ENCODE measurements around the gene ERAP2.

GRCh38 chr5:96968074-96968473 is 91.8 kb downstream of the ERAP2 start:
- TF ChIP-seq CTCF (conservative IDR thresholded peaks at IDR 0.05), result no peak
- no peak for TF ChIP-seq ZFX (IDR thresholded peaks at IDR 0.05)
